Measurements from ENCODE around the gene TWIST1. TPM values are rescaled to one million over a fixed set of nuclear protein-coding genes. Genes with fewer than 3 reads are reported as not detected.

Gene TWIST1
- total RNA-seq, 4 donors from 2014 or later = 5.6 to 35.9 (median 21.5) TPM

DNA sequence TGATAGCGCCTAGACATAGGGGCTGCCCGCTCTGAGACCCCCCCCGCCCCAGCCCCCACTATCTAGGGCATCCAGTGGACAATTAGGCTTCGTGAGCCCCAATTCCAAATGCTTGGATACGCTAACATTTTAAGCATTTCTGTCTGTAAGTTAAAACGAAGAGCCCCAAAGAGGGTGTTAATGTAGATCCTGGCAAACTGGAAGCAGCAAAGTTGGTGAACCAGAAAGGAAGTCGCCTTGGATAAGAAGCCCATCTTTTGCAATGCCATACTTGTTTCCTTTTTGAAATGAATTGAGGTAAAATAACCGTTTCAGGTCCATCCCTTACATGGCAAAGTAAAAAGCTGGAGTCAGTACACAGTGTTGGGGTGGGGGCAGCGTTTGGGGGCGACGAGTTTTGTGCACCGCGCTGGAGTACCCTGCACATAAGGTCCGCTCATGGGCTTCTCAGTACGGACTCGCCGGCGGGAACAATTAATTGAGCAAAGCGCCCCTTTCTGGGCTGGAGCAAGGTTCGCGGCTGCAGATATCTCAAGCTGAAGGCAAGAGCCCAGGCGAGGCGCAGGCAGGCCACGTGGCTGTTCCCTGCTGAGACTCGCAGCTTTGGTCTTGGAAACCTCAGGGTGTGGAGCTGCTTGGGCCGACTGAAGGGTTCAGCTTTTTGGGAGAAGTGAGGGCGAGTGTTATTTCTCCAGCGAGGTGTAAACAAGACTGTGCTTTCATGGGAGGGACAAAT is 1.4 kb upstream of the TWIST1 start:
- Histone ChIP-seq H3K4me3 (peak overlapping the region in 1 of 2 donors; percentile 72), H3K27me3 (peaks cover 76% of the 10 kb centered on the region), H3K36me3 (no peaks in the 10 kb centered on the region), H3K4me1 (peaks cover 0 to 39% (median 3%) of the 10 kb centered on the region in 3 donors), H3K9me3 (no peaks in the 10 kb centered on the region), H3K27ac (peak overlapping the region in 3 of 4 donors; percentile 82 to 86 (median 84))
- ATAC-seq = no peak
- TF ChIP-seq EP300 (IDR thresholded peaks at IDR 0.05) (no peak), POLR2AphosphoS5 (IDR thresholded peaks at IDR 0.05) (no peak), POLR2A (IDR thresholded peaks at IDR 0.05) (no peak), CTCF (IDR thresholded peaks at IDR 0.05) (no peak)
- 46 to 67% methylated on average over 12 of the region's 28 CpGs for WGBS, 2 donors (ENCODE audit: low coverage in 1 of 2)

DNA sequence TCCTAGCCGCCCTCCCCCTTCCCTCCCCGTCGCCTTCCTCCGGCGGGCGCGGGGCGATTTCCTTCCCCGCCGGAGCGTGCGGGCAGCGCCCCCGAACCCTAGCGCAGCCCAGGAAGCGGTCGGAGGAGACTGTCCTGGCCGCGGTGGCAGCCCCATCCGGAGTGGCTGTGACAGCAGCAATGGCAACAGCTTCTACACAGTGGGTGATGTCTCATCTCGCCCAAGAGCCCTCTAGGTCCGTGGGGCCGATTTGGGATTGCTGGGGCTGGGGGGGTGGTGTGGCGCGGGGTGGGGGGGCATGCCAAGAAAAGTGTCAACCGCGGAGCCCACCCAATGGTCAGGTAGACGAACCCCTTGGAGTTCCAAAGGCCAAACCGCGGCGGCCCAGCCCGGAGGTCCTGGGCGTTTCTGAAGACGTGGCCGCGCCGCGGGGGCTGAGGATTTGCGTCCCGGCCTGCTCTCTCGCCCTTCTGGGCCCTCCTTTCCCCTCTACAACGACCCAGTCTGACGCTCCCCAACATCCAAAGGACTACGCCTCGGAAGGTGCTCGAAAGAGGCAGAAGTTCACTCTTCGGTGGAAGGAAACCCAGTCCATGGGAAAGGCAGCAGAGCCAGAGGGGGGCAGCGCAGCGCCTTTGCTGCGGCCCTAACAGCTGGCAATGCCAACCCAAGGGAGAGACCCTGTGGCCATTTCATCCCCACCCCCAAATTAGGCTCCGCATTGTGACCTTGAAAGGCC is 603 bp upstream of the TWIST1 start:
- H3K27me3 ChIP-seq = peaks cover 77% of the 10 kb centered on the region
- no peaks in the 10 kb centered on the region for H3K36me3 ChIP-seq
- peaks cover 0 to 39% (median 3%) of the 10 kb centered on the region in 3 donors for H3K4me1 ChIP-seq
- peak; percentile 20 for ATAC-seq
- WGBS, 2 donors (ENCODE audit: low coverage in 1 of 2) = 20% methylated on average over 4 of the region's 51 CpGs; no CpG with 5 or more reads in 1 of the 2 donors
- TF ChIP-seq POLR2AphosphoS5 (IDR thresholded peaks at IDR 0.05) (no peak), POLR2A (IDR thresholded peaks at IDR 0.05) (no peak), EP300 (IDR thresholded peaks at IDR 0.05) (no peak)
- no peaks in the 10 kb centered on the region for H3K9me3 ChIP-seq
- peak overlapping the region in 3 of 4 donors; percentile 82 to 86 (median 84) for H3K27ac ChIP-seq
- H3K4me3 ChIP-seq = peak overlapping the region; percentile 42 to 72

- 0 to 2% methylated on average over 8 to 9 of the region's 70 CpGs for WGBS, 2 donors (ENCODE audit: low coverage in 1 of 2)
- Histone ChIP-seq H3K4me1 (peaks cover 0 to 53% (median 3%) of the 10 kb centered on the region in 3 donors), H3K27me3 (peaks cover 80% of the 10 kb centered on the region), H3K9me3 (no peaks in the 10 kb centered on the region), H3K4me3 (peak overlapping the region; percentile 52 to 72), H3K36me3 (no peaks in the 10 kb centered on the region), H3K27ac (peak overlapping the region in 3 of 4 donors; percentile 82 to 86 (median 84))
- TF ChIP-seq POLR2A (IDR thresholded peaks at IDR 0.05) (no peak), EP300 (IDR thresholded peaks at IDR 0.05) (no peak), CTCF (IDR thresholded peaks at IDR 0.05) (no peak), POLR2AphosphoS5 (IDR thresholded peaks at IDR 0.05) (no peak)
- ATAC-seq = peak; percentile 4
Observed at GRCh38 chr7:19116121-19117090, 1.0 kb downstream of the TWIST1 start.

GRCh38 chr7:19114551-19114855 is 2.9 kb downstream of the TWIST1 start:
- TF ChIP-seq POLR2A (IDR thresholded peaks at IDR 0.05) = no peak
- TF ChIP-seq EP300 (IDR thresholded peaks at IDR 0.05) = no peak
- TF ChIP-seq CTCF (IDR thresholded peaks at IDR 0.05) = no peak
- TF ChIP-seq POLR2AphosphoS5 (IDR thresholded peaks at IDR 0.05) = no peak
- peaks cover 0 to 53% (median 3%) of the 10 kb centered on the region in 3 donors for H3K4me1 ChIP-seq
- peak overlapping the region in 1 of 2 donors; percentile 72 for H3K4me3 ChIP-seq
- H3K9me3 ChIP-seq = no peaks in the 10 kb centered on the region
- no peak for ATAC-seq
- no peaks in the 10 kb centered on the region for H3K36me3 ChIP-seq
- 13 to 25% methylated on average over 2 of the region's 2 CpGs for WGBS, 2 donors (ENCODE audit: low coverage in 1 of 2)
- H3K27ac ChIP-seq = peak overlapping the region in 1 of 4 donors; percentile 12
- peaks cover 83% of the 10 kb centered on the region for H3K27me3 ChIP-seq

Measured in gastroesophageal sphincter (tissue), 4 donors.